HG03575 (cell line): ENCODE measurements around the gene SMC6.

ENCODE experiments used
- ATAC-seq: cut with Tn5 transposase; IDR thresholded peaks from one replicate; pipeline ENCODE4 v1.9.1; 2021; ENCODE audit not compliant: unreplicated experiment, insufficient number of reproducible peaks, low FRiP score; ENCODE audit errors: extremely low read depth

The SMC6 gene, protein sequence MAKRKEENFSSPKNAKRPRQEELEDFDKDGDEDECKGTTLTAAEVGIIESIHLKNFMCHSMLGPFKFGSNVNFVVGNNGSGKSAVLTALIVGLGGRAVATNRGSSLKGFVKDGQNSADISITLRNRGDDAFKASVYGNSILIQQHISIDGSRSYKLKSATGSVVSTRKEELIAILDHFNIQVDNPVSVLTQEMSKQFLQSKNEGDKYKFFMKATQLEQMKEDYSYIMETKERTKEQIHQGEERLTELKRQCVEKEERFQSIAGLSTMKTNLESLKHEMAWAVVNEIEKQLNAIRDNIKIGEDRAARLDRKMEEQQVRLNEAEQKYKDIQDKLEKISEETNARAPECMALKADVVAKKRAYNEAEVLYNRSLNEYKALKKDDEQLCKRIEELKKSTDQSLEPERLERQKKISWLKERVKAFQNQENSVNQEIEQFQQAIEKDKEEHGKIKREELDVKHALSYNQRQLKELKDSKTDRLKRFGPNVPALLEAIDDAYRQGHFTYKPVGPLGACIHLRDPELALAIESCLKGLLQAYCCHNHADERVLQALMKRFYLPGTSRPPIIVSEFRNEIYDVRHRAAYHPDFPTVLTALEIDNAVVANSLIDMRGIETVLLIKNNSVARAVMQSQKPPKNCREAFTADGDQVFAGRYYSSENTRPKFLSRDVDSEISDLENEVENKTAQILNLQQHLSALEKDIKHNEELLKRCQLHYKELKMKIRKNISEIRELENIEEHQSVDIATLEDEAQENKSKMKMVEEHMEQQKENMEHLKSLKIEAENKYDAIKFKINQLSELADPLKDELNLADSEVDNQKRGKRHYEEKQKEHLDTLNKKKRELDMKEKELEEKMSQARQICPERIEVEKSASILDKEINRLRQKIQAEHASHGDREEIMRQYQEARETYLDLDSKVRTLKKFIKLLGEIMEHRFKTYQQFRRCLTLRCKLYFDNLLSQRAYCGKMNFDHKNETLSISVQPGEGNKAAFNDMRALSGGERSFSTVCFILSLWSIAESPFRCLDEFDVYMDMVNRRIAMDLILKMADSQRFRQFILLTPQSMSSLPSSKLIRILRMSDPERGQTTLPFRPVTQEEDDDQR

DNA sequence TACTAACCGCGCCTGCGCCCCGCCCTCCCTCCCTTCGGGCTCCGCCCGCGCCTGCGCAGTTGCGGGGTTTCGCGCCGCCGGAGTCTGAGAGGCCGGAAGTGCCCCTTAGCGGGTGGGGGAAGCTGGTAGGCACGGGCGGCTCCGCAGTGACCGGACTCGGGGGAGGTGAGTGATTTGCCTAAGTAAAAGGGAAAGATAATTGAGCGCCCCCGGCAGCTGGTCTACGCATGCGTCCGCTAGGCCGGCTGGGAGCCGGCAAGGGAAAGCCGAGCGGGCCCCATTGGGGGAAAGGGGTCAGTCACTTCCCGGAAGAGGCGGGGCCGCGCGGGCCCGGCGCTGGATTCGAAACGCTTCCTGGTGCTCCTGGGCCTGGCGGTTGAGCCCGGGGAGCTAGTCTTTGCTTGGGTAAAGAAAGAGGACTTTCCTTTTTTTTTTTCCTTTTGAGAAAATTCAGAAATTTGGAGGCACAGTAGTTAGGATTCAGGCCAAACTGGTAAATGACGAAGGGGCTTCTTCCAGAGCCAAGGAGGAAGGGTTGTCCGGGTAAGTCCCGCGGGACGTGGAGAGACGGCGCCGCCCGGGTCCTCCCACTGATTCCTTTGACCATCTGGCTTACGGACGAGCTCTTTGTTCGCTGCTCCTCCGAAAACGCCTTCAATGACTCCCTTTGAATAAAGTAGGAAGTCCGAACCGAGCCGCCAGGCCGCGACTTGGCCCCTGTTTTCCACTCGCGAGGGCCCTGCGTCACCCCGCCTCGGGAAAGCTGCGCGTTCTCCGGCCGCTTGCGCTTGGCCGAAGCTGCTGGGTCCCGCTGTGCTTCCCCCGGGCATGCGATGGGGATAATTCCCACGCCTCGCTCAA, at the start of gene SMC6, which contains the start of gene GEN1:
Gene SMC6, minus strand, starts transcription at position 8 of the 861 bp plus-strand sequence. CDS start 7,864 bp downstream, outside the sequence.
Gene GEN1, plus strand, starts transcription at position 336 of the 861 bp plus-strand sequence. CDS start 5,806 bp downstream, outside the sequence.
- ATAC-seq = peak; percentile 30

DNA sequence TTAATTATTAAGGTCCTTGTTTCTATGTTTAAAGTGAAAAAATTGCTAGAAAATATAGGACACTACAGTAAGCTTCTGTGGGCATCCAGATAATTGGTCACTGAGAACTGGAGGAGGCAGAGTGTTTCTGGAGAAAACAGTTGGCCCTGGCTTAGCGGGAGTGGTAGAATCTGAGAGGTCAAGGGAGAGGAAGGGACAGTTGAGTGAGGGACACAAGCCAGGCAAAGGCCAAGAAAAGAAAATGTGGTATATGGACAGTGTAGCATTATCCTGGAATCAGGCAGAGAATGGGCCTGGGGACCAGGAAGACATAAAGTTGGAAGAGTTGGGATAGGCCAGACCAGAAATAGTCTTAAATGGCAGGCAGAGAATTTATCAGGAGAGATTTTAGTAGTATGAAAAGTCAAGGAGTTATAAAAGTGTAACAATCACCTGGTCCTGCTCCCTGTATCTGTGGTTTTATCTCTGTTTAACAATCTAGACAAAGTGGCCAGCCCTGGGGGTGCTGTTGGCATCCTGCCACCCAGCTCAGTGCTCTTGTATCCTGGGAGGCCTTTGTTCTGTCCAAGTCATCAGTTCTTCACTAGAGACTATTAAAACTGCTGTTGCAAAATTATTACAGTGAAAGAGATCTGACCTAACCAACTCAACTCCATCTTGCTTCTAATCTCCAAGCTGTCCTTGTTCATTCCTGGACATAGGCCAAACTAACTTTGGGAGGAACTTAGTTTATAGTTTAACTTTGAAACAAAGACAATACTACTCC, 47.3 kb upstream of the SMC6 start:
- no peak for ATAC-seq

DNA sequence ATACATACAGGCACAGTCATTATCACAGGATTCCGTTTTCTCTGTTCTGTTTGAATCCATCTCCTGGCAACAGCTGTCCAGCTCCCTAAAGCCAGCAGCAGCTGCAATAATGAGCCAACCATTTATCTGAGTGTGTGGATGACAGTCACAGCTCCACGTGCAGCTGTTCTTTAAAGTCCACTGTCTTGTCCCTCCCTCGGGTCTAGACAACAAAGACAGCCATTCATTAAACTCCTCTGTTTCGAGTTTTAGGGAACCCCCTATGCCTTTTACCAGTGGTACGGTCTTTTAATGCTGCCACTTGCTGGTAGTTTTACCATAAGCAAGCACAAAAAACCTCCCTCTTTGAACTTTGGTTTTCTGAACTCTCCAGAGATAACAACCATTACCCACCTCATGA, 46.6 kb upstream of the SMC6 start:
- no peak for ATAC-seq

DNA sequence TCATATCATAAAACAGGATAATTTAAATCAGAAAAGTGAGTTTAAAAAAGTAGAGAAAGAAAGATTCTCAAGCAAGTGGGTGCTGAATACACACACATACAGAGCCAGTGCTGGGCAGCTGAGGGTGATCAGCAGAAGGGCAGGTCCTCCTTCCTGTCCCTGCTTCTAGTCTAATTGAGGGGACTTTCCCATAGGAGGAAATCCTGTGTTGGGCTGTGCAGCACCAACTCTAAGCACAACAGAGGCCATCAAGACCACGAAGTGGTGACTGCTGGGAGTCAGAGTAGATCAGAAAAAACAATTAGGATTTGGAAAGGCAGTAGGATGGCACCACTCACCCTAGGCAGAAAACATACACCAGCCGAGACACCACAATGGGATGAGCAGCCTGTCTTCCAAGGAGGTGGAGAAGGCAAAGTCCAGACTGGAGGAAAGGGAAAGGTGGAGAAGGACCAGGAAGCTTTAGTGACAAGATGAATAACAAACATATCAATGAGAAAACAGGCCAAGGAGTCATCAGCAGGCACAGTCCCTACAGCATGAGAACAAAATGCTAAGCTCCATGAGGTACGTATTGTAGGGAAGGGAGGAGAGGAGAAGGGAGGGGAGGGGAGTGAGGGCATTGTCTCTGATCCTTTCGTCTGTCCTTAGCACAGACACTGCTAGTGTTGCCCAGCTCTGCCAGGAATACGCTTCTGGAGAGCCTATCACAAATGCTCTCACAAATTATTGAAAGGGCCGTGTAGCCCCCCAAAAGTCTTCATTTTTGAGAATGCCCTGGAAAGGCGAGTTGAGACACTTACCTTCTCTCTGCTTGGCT, 45.9 kb upstream of the SMC6 start:
- no peak for ATAC-seq

DNA sequence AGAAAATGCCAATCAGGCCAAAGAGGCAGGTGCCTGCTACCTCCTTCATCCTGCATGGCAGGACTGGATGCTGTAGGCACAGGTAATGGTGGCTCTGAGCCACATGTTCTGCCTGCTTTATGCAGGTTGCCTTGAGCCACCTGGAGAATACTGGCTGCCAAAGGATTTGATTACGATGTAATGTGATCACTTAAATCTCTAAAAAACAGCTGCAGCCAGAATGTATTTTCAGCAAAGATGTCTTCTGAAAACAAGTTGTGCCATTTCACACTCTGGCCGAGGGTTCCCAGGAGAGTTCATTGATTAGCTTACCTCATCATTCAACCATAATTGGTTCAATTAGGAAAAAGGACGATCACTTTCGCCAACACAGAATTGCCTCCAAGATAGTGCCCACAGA, 44.7 kb upstream of the SMC6 start:
- ATAC-seq = no peak

DNA sequence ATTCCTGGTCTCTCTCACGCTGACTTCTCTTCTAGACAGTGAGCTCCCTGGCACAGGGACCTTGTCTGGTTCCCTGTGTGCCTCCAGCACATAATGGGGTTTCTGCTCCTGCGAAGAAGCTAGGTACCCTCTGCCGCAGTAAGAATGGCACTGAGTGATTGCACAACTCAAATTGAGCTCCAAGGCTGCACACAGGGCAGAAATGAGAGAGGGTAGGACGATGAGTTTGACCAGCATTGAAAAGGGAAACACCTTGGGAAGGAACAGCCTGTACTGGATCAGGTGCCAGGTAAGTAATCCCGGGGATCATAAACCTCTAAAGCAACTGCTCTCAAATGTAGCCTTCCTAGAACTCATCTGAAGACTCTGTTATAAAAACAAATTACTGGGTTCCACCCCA, 41.7 kb upstream of the SMC6 start:
- no peak for ATAC-seq

DNA sequence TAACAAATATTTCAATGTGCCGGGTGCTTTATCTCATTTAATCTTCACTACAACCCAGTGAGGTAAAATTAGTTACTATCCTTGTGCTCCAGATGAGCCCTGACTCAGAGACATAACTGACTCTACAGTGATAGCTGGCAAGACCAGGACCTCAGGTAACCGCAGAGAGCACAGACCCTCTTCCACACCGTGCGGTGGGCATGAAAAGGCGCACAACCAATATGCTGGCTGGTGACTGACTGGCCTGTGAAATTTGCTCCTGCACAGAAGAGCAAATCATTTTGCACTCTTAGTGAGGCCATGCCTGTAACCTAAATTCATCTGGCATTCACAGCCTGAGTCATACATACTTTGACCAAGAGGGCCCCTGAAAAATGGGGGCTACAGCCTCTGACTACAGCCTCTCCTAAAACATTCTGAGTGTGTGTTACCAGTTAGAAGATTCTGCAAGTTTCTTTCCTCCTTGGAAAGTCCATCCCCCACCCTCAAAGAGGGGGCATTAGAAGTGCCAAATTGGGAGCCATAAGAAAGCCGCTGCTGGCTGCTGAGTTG, 40.3 kb upstream of the SMC6 start:
- ATAC-seq = no peak

DNA sequence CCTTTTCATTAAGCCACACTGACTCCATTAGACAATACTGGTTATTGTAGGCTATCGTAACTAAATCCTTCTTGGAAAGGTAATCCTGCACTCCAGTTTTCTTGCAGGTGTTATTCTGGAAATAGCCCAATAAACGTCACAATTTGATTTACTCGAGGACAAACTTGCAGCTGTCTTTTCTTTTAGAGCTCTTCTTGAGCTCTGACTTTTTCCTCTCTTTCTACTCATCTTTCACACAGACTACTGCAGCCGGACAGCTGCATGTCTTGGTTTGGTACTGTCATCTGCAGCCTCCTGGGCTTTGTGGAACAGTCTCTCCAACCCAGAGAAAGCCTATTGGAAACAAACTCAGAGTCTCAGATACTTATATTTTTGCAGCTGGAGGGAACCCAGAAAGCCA, 39.7 kb upstream of the SMC6 start:
- no peak for ATAC-seq

DNA sequence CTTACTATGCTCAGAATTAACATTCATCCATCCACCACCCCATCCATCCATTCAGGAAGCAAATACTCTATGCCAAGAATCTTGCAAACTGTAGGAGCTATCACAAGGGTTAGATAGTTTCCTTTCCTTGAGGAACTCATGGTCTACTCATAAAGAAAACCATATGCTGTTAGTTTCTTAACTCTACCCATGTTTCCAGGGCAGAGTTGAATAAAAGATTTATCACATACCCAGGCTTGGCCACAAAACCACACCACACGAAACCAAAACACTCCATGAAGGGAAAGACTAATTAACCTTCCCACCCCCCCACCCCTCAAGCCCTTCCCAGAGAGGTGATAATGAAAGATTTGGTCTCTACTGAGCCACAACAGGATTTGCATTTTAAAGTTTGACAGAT, 38.9 kb upstream of the SMC6 start:
- ATAC-seq = no peak

DNA sequence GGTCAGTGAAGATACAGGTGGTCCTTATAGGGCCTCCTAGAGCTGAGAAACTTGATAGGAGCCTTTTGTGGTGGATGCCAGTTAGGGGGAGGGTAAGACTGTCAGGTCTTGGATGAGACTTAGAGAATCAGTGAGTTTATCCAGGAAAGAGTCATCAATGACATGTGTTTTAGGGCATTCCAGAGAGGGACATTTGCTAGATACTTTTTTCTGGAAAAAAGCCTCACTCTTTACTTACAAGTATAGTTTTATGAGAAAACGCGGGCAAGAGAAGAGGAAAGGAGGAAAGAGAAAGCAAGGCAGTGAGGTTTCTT, 38.2 kb upstream of the SMC6 start:
- ATAC-seq = no peak

DNA sequence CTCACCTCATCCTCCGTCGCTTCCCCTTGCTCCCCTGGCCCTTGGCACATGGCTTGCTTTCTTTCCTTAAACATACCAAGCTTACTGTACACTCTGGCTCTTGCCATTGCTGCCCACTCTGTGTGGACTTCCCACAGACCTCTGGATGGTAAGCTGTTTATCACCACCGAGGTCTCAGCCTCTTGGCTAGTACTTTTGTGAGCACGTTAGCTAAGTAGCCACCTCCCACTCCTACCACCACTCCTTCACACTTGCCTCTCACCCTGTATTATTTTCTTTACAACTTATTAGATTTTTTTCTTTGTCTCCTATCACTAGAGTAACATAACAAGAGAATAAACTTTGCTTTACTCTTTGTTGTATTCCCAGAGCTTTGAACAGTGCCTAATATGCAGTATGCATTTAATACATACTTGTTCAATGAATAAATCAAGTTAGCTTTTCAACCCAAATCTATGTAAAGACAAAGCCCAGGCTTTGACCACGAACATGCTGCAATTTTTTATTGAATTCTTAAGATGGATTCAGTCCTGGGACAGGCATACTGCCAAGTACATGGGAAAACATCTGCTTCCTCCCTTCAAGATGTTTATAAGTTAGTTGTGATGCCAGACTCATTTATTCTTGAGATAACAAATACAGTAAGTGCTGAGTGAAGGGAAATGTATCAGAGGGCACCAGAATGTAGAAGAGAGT, 37.7 kb upstream of the SMC6 start:
- ATAC-seq = no peak

DNA sequence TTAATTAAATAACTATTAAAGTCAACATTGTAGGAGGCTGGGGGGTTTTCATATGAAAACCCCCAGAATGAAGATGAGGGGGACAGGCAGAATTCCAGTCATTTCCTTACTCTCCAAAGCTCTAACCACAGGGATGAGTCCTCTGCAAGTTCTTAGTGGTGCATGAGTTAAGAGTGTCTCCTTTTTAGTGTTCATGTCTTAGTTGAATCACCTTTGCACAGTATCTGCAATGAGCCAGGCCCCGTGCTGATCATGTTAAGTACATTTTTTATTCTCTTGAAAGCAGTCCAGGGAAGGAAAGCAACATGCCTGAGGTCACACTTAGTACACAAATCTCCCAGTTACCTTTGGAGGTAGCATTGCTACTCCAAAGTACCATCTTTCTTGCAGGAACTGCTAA, 36.9 kb upstream of the SMC6 start:
- no peak for ATAC-seq

DNA sequence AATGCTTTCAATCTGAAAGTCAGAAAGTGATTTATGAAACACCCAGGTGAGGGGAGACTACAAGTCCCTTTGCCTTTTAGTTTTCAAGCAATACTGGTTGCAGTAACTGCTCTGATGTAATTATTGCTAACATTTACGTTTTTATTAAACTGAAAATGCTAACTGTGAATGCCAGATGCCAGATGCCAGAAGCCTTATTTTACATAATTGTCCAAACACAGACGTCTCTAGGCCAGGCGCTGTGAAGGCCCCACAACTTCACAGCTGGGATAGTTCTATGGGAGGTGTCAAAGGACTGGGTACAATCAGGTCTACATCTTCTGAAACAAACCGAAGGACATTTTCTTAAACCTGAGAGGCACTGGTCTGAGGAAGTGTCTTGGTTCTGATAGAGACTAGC, 35.2 kb upstream of the SMC6 start:
- ATAC-seq = no peak

DNA sequence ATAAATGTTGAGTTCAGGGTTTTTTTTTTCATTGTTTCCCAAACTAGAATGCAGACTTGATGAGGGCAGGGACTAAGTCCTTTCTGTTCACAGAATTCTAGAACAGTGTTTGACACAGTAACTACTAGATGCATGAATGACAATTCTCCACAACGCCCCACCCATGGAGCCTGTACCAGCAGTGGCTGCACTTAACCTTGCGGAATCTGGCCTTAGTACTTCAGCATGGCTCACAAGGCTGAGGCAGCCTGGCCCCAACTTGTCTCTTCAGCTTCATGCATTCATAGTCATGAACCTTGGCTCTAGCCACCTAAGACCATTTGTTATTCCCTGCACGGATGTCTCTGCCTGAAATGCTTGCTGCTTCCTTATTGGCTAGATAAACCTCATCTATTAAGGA, 33.1 kb upstream of the SMC6 start:
- no peak for ATAC-seq

DNA sequence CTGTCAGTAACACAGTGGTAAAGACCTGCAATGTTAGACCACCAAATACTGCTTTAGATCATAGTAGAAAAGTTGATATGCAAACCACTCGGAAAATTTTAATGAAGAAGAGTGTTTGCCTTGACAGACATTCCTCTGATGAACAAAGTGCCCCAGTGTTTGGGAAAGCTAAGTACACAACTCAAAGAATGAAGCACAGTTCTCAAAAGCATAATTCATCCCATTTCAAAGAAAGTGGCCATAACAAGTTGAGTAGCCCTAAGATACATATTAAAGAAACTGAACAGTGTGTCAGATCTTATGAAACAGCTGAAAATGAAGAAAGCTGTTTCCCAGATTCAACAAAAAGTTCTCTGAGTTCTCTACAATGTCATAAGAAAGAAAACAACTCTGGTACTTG, 27.9 kb upstream of the SMC6 start:
- no peak for ATAC-seq

DNA sequence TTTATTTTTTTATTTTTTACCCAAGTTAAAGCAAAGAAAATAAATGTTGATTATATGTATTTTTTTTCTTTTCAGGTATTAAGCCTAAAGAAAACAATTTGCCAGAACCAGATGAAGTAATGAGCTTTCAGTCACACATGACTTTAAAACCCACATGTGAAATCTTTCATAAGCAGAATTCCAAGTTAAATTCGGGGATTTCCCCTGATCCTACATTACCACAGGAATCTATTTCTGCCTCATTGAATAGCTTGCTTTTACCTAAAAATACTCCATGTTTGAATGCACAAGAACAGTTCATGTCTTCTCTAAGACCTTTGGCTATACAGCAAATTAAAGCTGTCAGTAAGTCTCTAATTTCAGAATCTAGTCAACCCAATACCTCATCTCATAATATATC, 26.9 kb upstream of the SMC6 start:
- no peak for ATAC-seq

DNA sequence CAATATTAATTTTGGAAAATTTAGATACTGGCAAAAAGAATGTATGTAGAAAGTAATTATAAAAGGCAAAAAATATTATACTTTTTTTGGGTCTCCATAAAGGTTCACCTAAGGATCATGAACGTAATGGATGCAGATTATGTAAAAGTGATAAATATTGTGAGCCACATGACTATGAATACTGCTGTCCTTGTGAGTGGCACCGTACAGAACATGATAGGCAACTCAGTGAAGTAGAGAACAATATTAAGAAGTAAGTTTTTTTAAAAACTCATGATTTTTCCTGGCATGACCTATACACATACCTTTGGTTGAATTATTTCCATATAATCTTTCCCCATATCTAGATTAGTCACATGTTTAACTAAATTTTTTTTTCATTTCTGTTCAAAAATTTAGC, 18.9 kb upstream of the SMC6 start:
- no peak for ATAC-seq
